22Rv1 (cell line): Measurements from ENCODE around the gene DRD4.

Experiments
- CTCF ChIP-seq: fragments of 450-650 bp; IDR thresholded peaks from 2 replicates; pipeline ENCODE4 v1.5.1; 2017; ENCODE audit warnings: mild to moderate bottlenecking
- ZFX ChIP-seq: fragments of 450-650 bp; IDR thresholded peaks from 2 replicates; pipeline ENCODE4 v1.6.1; 2017; ENCODE audit warnings: antibody characterized with exemption, borderline replicate concordance

- no peak for TF ChIP-seq CTCF
- no peak for TF ChIP-seq ZFX
Observed at GRCh38 chr11:614021-614622, 22.9 kb upstream of the DRD4 start.
